ENCODE data around the gene WDR3. TPM values are rescaled to one million over a fixed set of nuclear protein-coding genes. Genes with fewer than 3 reads are reported as not detected.

WDR3 gene
- total and polyA plus RNA-seq, 3 experiments from 2014 or later, result 30.1 to 81.4 (median 77.2) TPM

DNA sequence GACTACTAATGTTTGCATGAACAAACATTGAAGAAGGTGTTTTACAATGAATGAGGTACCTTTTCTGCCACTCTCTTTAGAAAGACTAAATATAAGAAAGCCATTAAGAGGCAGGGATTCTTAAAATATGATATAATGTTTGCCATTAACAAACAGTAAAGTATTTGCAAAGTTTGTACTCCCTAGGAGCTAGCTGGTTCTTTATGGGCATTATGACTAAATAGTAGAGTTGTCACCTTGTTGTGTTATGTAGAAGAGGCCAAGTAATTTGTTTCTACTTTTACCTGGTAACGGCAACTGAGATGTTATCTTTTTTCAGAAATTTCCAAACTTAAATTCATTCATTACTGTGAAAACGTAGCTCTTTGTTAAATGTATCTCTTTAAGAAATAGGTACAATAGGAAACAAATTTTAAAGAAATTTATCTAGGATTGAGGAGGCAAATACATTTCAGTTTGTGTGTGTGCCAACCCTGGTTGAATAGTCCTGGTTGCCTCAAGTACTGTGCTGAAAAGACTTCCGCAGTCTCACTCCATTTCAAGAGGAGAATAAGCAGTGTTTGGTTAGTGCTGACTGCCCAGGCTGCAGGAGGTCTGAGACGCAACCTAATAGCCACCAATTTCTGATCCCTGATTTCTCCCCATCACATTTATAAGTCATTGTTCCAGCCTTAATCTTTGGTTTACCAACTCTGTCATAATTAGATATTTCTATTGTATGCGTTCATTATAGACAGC is 52.1 kb downstream of the WDR3 start:
- no peaks in the 10 kb centered on the region for H3K27me3 ChIP-seq (ENCODE audit: insufficient read depth, low read length, poor library complexity, severe bottlenecking)
- Mint-ChIP-seq H3K9me3 (peaks cover 0 to 4% (median 0%) of the 10 kb centered on the region in 5 donors), H3K4me1 (no peaks in the 10 kb centered on the region), H3K27me3 (peaks cover 8 to 38% of the 10 kb centered on the region in 2 donors), H3K4me3 (no peak overlapping the region), H3K36me3 (no peaks in the 10 kb centered on the region), H3K27ac (no peak overlapping the region)
- H3K36me3 ChIP-seq (ENCODE audit: insufficient read depth, low read length), result no peaks in the 10 kb centered on the region
- H3K9me3 ChIP-seq (ENCODE audit: low read length), result no peaks in the 10 kb centered on the region
- no peak for DNase-seq
- ChIA-PET POLR2A (no interaction called here), CTCF (no interaction called here)
- H3K27ac ChIP-seq (ENCODE audit: low read depth, low read length), result no peak overlapping the region
- no peak overlapping the region for H3K4me3 ChIP-seq (ENCODE audit: low read length)
- H3K4me1 ChIP-seq (ENCODE audit: insufficient read depth, low read length), result no peaks in the 10 kb centered on the region

DNA sequence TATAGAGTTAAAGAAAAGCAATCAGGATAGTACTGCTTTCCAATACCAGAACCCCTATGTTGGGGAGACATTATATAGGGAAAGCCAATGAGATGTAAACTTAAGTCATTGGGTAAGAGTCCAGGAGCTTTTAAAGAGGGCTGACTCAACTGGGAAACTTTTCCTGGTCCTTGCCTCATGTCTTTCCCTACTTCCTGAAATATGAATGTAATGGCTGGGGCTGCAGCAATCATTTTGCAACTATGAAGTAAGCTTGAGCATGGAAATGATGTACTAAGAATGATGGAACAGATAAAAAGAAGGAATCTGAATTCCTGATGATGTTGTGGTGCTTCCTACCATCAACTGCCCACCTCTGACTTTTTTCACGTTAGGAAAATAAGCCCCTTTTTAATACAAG is 55.7 kb downstream of the WDR3 start:
- Mint-ChIP-seq H3K9me3 (peaks cover 0 to 4% (median 0%) of the 10 kb centered on the region in 5 donors), H3K27ac (no peak overlapping the region), H3K27me3 (peaks cover 13 to 49% of the 10 kb centered on the region in 2 donors), H3K4me3 (no peak overlapping the region), H3K36me3 (no peaks in the 10 kb centered on the region), H3K4me1 (no peaks in the 10 kb centered on the region)
- H3K27me3 ChIP-seq (ENCODE audit: insufficient read depth, low read length, poor library complexity, severe bottlenecking), result no peaks in the 10 kb centered on the region
- CTCF ChIA-PET, result no interaction called here
- no peaks in the 10 kb centered on the region for H3K9me3 ChIP-seq (ENCODE audit: low read length)
- no peak overlapping the region for H3K27ac ChIP-seq (ENCODE audit: low read depth, low read length)
- H3K4me1 ChIP-seq (ENCODE audit: insufficient read depth, low read length), result no peaks in the 10 kb centered on the region
- H3K4me3 ChIP-seq (ENCODE audit: low read length), result no peak overlapping the region
- no peaks in the 10 kb centered on the region for H3K36me3 ChIP-seq (ENCODE audit: insufficient read depth, low read length)
- DNase-seq, result no peak
- POLR2A ChIA-PET, result no interaction called here

DNA sequence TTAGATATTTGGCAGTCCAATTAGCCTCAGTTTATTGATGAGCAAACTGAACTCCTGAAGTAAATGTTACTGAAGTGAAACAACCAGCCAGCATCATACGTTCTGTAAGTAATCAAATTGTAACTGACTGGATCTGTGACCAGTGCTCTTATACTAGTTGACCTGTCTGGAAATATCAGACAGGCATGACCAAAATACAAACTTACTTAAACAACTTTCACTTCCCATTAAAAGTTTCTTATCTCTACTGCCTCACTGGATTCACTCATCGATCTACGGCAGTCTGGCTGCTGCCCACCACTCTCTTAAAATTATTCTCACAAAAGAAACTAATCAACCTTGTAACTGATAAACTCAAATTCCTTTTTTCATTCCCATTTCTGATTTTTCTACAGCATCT is 56.4 kb downstream of the WDR3 start:
- Mint-ChIP-seq H3K4me3 (no peak overlapping the region), H3K27me3 (peaks cover 13 to 49% of the 10 kb centered on the region in 2 donors), H3K9me3 (peaks cover 0 to 4% (median 0%) of the 10 kb centered on the region in 5 donors), H3K4me1 (no peaks in the 10 kb centered on the region), H3K27ac (no peak overlapping the region), H3K36me3 (peaks cover 0 to 2% (median 0%) of the 10 kb centered on the region in 3 donors)
- Histone ChIP-seq H3K9me3 (ENCODE audit: low read length) (no peaks in the 10 kb centered on the region), H3K4me1 (ENCODE audit: insufficient read depth, low read length) (no peaks in the 10 kb centered on the region), H3K27ac (ENCODE audit: low read depth, low read length) (no peak overlapping the region), H3K27me3 (ENCODE audit: insufficient read depth, low read length, poor library complexity, severe bottlenecking) (no peaks in the 10 kb centered on the region), H3K36me3 (ENCODE audit: insufficient read depth, low read length) (no peaks in the 10 kb centered on the region), H3K4me3 (ENCODE audit: low read length) (no peak overlapping the region)
- ChIA-PET CTCF (no interaction called here), POLR2A (no interaction called here)
- no peak for DNase-seq

DNA sequence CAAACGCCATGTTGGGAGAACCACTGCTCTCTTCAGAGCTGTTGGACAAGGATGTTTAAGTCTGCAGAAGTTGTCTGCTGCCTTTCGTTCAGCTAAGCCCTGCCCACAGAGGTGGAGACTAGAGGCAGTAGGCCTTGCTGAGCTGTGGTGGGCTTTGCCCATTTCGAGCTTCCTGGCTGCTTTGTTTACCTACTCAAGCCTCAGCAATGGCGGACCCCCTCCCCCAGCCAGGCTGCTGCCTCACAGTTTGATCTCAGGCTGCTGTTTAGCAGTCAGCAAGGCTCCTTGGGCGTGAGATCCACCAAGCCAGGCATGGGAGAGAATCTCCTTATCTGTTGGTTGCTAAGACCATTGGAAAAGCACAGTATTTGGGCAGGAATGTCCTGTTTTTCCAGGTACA is 74.8 kb downstream of the WDR3 start:
- CTCF ChIA-PET, result no interaction called here
- no peak overlapping the region for H3K27ac ChIP-seq (ENCODE audit: low read depth, low read length)
- H3K4me1 ChIP-seq (ENCODE audit: insufficient read depth, low read length), result no peaks in the 10 kb centered on the region
- H3K27ac Mint-ChIP-seq, result no peak overlapping the region
- POLR2A ChIA-PET, result no interaction called here
- no peak overlapping the region for H3K4me3 ChIP-seq (ENCODE audit: low read length)
- H3K4me3 Mint-ChIP-seq, result no peak overlapping the region
- H3K36me3 ChIP-seq (ENCODE audit: insufficient read depth, low read length), result no peaks in the 10 kb centered on the region
- peaks cover 17 to 37% of the 10 kb centered on the region in 2 donors for H3K27me3 Mint-ChIP-seq
- H3K9me3 ChIP-seq (ENCODE audit: low read length), result no peaks in the 10 kb centered on the region
- H3K9me3 Mint-ChIP-seq, result peaks cover 0 to 17% (median 9%) of the 10 kb centered on the region in 5 donors
- H3K27me3 ChIP-seq (ENCODE audit: insufficient read depth, low read length, poor library complexity, severe bottlenecking), result peaks cover 1% of the 10 kb centered on the region
- H3K36me3 Mint-ChIP-seq, result no peaks in the 10 kb centered on the region
- H3K4me1 Mint-ChIP-seq, result no peaks in the 10 kb centered on the region
- no peak for DNase-seq

DNA sequence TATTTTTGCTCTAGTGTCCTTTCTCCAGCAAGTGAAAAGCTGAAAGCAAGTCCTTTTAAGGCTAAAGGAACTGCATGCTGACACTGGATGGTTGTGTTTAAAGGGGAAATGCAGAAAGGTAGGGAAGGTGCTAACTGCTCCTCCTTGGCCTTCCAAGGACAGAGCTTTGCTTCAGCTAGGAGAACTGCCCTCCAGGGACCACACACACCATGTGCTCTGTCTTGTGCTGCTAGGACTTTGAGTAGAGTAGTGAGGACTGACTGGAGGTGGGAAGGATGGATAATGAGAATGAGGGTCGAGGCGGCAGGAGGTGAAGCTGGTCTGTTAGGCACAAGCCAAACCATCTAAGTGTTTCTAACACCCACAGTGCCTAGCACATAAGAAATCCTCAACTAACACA is 77.9 kb downstream of the WDR3 start:
- peak overlapping the region in 1 of 8 donors; percentile 67 for H3K27ac Mint-ChIP-seq
- H3K27me3 Mint-ChIP-seq, result peaks cover 19 to 51% of the 10 kb centered on the region in 2 donors
- Histone ChIP-seq H3K36me3 (ENCODE audit: insufficient read depth, low read length) (no peaks in the 10 kb centered on the region), H3K4me1 (ENCODE audit: insufficient read depth, low read length) (no peaks in the 10 kb centered on the region), H3K9me3 (ENCODE audit: low read length) (no peaks in the 10 kb centered on the region), H3K27me3 (ENCODE audit: insufficient read depth, low read length, poor library complexity, severe bottlenecking) (peaks cover 5% of the 10 kb centered on the region), H3K4me3 (ENCODE audit: low read length) (no peak overlapping the region), H3K27ac (ENCODE audit: low read depth, low read length) (no peak overlapping the region)
- POLR2A ChIA-PET, result no interaction called here
- peaks cover 0 to 11% (median 6%) of the 10 kb centered on the region in 5 donors for H3K9me3 Mint-ChIP-seq
- H3K4me1 Mint-ChIP-seq, result no peaks in the 10 kb centered on the region
- H3K36me3 Mint-ChIP-seq, result no peaks in the 10 kb centered on the region
- peak overlapping the region in 1 of 7 donors; percentile 44 for H3K4me3 Mint-ChIP-seq
- no peak for DNase-seq
- CTCF ChIA-PET, result no interaction called here

DNA sequence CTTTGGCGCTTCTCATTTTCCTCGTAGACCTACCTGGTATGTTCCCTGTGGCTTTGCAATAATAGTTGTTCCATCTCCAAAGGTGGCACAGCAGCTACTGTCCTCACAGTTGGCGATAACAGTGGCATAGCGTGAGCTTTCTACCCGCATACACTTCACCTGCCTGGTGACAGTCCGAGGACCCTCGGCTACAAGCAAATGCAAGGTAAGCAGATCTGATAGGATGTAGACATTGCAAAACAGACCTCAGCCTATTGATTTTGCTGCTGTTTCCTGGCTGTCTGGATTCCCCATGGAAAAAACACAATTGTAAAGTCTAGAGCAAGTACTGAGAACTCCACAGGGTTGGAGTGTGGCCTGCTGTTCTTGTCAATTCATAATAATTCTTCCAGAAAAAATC is 78.5 kb downstream of the WDR3 start:
- CTCF ChIA-PET, result no interaction called here
- H3K36me3 ChIP-seq (ENCODE audit: insufficient read depth, low read length), result no peaks in the 10 kb centered on the region

DNA sequence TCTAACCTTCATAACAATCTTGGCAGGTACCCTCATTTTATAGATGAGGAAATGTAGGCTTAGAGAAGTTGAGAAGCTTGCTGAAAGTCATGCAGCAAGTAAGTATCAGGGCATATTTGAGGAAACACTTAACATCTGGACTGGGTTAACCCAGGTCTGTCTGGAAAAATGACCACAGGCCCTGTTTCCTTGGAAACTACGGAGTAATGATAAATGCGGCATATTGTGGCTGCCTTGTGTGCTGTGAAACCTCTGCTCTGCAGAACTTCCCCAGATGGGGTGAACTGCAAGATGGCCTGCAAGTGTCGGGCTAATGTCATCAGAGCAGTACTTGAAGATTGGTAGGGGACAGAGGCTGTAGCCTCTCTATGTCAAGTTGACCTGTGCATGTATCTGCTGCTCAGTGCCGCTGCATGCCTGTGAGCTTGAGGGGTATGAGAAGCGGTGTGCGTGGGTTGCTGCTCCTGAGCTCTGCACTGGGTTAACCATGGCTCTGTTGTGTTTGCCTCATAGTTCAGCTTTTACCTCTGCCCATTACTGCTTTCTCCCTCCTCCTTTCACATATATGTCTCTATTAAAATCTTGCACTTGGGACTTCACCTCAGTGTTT is 83.1 kb downstream of the WDR3 start:
- no peaks in the 10 kb centered on the region for H3K9me3 ChIP-seq (ENCODE audit: low read length)
- H3K36me3 Mint-ChIP-seq, result no peaks in the 10 kb centered on the region
- H3K36me3 ChIP-seq (ENCODE audit: insufficient read depth, low read length), result no peaks in the 10 kb centered on the region
- no peak overlapping the region for H3K27ac ChIP-seq (ENCODE audit: low read depth, low read length)
- peaks cover 5% of the 10 kb centered on the region for H3K27me3 ChIP-seq (ENCODE audit: insufficient read depth, low read length, poor library complexity, severe bottlenecking)
- H3K4me3 Mint-ChIP-seq, result no peak overlapping the region
- POLR2A ChIA-PET, result no interaction called here
- no peak for DNase-seq
- CTCF ChIA-PET, result no interaction called here
- H3K9me3 Mint-ChIP-seq, result no peaks in the 10 kb centered on the region
- no peak overlapping the region for H3K4me3 ChIP-seq (ENCODE audit: low read length)
- H3K4me1 ChIP-seq (ENCODE audit: insufficient read depth, low read length), result no peaks in the 10 kb centered on the region
- H3K27me3 Mint-ChIP-seq, result peaks cover 11 to 60% of the 10 kb centered on the region in 2 donors
- no peaks in the 10 kb centered on the region for H3K4me1 Mint-ChIP-seq
- no peak overlapping the region for H3K27ac Mint-ChIP-seq

More for the DNA sequence above, 78.5 kb downstream of the WDR3 start:
- peaks cover 5% of the 10 kb centered on the region for H3K27me3 ChIP-seq (ENCODE audit: insufficient read depth, low read length, poor library complexity, severe bottlenecking)
- no peak overlapping the region for H3K4me3 Mint-ChIP-seq
- H3K9me3 Mint-ChIP-seq, result peaks cover 0 to 7% (median 3%) of the 10 kb centered on the region in 5 donors
- H3K27ac Mint-ChIP-seq, result no peak overlapping the region
- H3K27ac ChIP-seq (ENCODE audit: low read depth, low read length), result no peak overlapping the region
- no peaks in the 10 kb centered on the region for H3K4me1 Mint-ChIP-seq
- H3K36me3 Mint-ChIP-seq, result no peaks in the 10 kb centered on the region
- H3K4me3 ChIP-seq (ENCODE audit: low read length), result no peak overlapping the region
- POLR2A ChIA-PET, result no interaction called here
- DNase-seq, result no peak
- no peaks in the 10 kb centered on the region for H3K9me3 ChIP-seq (ENCODE audit: low read length)
- H3K27me3 Mint-ChIP-seq, result peaks cover 20 to 50% of the 10 kb centered on the region in 2 donors
- no peaks in the 10 kb centered on the region for H3K4me1 ChIP-seq (ENCODE audit: insufficient read depth, low read length)

DNA sequence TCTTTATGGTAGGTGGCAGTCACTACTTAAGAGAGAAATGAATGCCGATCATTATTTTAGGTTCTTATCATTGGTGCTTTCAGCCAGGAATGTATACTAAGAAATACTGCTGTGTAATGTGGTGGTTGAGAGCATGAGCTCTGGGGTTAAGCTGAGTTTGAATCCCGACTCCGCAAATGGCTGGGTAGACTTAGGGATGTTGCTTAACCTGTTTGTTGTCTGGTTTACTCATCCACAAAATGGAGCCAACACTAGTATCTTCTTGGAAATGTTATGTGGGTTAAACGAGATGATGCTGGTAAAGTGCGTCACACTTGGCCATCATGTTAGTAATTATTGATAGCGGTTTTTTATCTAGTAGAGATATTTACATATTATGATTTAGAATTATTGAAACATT is 83.8 kb downstream of the WDR3 start:
- H3K27me3 Mint-ChIP-seq, result peaks cover 7 to 57% of the 10 kb centered on the region in 2 donors
- no peaks in the 10 kb centered on the region for H3K4me1 Mint-ChIP-seq
- no peak for DNase-seq
- POLR2A ChIA-PET, result no interaction called here
- Histone ChIP-seq H3K36me3 (ENCODE audit: insufficient read depth, low read length) (no peaks in the 10 kb centered on the region), H3K4me1 (ENCODE audit: insufficient read depth, low read length) (no peaks in the 10 kb centered on the region), H3K4me3 (ENCODE audit: low read length) (no peak overlapping the region), H3K9me3 (ENCODE audit: low read length) (no peaks in the 10 kb centered on the region), H3K27ac (ENCODE audit: low read depth, low read length) (no peak overlapping the region), H3K27me3 (ENCODE audit: insufficient read depth, low read length, poor library complexity, severe bottlenecking) (peaks cover 5% of the 10 kb centered on the region)
- CTCF ChIA-PET, result no interaction called here
- H3K9me3 Mint-ChIP-seq, result no peaks in the 10 kb centered on the region
- H3K27ac Mint-ChIP-seq, result no peak overlapping the region
- H3K36me3 Mint-ChIP-seq, result no peaks in the 10 kb centered on the region
- no peak overlapping the region for H3K4me3 Mint-ChIP-seq
